ENCODE results near the gene RAI1.
"Not testable (repeated sequence)": the region's sequence is repeated elsewhere in the genome, so short reads cannot be mapped to it uniquely, and the experiment has no call there.

RAI1 gene, protein sequence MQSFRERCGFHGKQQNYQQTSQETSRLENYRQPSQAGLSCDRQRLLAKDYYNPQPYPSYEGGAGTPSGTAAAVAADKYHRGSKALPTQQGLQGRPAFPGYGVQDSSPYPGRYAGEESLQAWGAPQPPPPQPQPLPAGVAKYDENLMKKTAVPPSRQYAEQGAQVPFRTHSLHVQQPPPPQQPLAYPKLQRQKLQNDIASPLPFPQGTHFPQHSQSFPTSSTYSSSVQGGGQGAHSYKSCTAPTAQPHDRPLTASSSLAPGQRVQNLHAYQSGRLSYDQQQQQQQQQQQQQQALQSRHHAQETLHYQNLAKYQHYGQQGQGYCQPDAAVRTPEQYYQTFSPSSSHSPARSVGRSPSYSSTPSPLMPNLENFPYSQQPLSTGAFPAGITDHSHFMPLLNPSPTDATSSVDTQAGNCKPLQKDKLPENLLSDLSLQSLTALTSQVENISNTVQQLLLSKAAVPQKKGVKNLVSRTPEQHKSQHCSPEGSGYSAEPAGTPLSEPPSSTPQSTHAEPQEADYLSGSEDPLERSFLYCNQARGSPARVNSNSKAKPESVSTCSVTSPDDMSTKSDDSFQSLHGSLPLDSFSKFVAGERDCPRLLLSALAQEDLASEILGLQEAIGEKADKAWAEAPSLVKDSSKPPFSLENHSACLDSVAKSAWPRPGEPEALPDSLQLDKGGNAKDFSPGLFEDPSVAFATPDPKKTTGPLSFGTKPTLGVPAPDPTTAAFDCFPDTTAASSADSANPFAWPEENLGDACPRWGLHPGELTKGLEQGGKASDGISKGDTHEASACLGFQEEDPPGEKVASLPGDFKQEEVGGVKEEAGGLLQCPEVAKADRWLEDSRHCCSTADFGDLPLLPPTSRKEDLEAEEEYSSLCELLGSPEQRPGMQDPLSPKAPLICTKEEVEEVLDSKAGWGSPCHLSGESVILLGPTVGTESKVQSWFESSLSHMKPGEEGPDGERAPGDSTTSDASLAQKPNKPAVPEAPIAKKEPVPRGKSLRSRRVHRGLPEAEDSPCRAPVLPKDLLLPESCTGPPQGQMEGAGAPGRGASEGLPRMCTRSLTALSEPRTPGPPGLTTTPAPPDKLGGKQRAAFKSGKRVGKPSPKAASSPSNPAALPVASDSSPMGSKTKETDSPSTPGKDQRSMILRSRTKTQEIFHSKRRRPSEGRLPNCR (N-terminal part only)

DNA sequence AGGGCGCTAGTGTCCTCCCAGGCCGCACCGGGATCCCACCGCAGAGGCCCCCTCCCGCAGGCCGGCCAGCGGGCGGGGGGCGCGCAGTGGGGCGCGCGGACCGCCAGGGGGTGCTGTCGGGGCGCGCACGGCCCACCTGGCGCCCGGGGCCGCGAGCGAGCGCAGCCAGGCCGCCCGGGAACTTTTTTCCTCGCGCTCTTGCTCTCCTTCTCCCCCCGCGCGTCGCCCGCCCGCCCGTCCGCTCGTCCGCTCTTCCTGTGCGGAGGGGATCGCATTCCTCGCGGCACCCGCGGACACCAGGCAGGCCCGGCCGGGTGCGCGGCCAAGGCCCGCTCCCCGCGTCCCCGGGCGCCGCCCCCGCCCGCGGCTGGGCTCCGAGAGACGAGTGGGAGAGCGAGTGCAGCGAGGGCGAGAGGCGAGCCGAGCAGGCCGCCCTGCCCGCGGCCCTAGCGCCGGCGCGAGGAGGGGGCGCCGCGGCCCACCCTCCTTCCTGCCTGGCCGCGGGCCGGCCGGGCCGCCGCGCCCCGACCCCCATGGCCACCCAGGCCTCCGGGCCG lies at the start of gene RAI1:
Gene RAI1, plus strand, starts transcription at position 272 of the 557 bp plus-strand sequence. CDS start 111,491 bp downstream, outside the sequence.
- DNase-seq = peak; percentile 24

DNA sequence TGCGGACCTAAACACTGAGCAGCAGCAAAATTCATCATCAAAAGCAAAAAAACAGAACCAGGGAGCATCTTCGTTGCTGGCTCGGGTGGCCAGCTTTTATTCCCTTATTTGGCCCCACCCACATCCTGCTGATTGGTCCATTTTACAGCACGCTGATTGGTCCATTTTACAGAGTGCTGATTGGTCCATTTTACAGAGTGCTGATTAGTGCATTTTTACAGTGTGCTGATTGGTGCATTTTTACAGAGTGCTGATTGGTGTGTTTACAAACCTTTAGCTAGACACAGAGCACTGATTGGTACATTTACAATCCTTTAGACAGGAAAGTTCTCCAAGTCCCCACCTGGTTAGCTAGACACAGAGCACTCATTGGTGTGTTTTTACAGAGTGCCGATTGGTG lies 48.6 kb upstream of the RAI1 start:
- DNase-seq = not testable (repeated sequence)

DNA sequence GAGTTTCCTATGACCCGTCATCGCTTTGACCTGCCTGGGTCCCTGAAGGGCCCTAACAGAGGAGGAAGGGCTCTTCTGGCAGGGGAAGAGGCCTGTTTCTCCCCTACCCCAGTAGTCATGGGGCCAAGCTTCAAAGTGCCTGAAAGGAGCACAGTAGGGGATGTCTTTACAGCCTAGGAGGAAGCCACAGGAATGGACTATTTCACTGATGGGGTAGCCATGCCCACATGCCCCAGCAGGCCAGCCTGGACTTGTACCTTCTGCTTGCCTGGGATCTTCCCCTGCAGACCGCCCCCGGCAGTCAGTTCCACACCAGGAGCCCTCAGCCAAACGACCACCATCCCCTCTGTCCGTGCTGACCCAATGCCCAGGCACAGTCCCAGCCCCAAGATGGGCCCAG lies 47.9 kb upstream of the RAI1 start:
- no peak for DNase-seq

DNA sequence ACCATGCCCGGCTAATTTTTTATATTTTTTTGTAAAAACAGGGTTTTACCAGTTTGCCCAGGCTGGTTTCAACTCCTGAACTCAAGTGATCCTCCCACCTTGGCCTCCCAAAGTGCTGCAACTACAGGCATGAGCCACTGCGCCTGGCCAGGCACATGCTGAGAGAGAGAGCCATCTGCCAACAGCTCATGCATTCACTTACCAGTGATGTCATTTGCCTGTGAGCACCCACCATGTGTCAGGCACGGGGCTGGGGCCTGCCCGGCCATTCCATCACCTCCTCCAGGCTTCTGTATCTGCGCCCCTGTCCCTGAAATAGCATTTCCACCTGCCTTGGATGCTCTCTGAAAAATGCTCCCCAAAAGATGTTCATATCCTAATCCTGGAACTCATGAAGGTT lies 46.1 kb upstream of the RAI1 start:
- no peak for DNase-seq

DNA sequence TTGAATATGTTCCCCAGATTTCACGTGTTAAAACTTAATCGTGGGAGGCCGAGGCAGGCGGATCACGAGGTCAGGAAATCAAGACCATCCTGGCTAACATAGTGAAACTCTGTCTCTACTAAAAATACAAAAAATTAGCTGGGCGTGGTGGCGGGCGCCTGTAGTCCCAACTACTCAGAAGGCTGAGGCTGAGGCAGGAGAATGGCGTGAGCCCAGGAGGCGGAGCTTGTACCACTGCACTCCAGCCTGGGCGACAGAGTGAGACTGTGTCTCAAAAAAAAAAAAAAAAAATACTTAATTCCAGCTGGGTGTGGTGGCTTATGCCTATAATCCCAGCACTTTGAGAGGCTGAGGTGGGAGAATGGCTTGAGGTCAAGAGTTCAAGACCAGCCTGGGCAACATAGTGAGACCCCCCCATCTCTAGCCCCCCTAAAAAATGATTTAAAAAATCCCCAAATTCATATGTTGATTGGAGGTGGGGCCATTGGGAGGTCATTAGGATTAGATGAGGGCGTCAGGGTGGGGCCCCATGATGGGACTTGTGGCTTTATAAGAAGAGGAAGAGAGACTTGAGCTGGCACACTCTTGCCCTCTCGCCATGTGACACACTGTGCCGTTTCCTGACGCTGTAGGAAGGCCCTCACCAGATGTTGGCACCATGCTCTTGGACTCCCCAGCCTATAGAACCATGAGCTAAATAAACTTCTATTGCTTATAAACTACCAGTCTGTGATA lies 45.6 kb upstream of the RAI1 start:
- DNase-seq = not testable (repeated sequence)

DNA sequence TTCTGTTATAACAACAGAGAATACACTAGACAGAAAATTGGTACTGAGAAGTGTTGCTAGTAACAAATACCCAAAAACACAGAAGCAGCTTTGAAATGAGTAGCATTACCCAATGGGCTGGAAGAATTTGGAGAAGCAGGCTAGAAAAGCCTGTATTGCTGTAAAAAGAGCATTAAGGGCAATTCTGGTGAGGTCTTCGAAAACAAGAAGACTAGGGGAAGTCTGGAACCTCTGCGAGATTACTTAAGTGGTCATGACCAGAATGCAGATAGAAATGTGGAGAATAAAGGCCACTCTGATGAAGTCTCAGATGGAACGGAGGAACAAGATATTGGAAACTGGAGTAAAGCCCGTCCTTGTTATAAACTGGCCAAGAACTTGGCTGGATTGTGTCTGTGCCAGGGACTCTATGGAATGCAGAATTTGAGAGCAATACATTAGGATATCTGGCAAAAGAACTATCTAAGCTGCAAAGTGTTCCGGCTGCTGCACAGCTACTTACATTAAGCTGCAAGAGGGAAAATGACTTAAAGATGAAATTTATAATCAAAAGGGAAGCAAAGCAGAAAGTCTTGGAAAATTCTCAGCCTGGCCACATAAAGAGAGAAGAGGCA lies 44.9 kb upstream of the RAI1 start:
- no peak for DNase-seq

DNA sequence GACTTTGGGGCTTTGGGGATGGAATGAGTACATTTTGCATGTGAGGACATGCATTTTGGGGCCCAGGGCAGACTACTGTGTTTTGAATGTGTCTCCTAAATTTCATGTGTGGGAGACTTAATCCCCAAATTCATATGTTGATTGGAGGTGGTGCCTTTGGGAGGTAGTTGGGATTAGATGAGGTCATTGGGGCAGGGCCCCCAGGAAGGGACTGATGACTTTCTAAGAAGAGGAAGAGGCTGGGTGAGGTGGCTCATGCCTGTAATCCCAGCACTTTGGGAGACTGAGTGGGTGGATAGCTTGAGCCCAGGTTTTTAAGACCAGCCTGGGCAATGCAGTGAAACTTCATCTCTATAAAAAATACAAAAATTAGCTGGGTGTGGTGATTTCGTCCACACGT lies 42.8 kb upstream of the RAI1 start:
- no peak for DNase-seq

DNA sequence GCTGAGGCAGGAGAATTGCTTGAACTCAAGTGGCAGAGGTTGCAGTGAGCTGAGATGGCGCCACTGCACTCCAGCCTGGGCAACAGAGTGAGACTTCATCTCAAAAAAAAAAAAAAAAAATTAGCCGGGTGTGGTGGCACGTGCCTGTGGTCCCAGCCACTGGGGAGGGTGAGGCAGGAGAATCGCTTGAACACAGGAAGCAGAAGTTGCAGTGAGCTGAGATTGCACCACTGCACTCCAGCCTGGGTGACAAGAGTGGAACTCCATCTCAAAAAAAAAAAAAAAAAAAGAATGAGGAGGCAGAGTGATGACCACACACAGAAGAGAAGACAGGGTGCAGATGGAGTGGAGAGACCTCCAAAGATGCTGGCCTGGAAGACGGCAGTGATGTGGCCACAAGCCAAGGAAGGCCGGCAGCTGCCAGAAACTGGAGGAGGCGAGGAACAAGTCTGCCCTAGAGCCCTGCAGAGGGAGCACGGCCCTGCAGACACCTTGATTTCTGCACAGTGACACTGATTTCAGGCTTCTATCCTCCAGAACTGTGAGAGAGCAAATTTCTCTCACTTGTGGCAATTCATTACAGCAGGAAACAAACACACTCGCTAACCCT lies 41.5 kb upstream of the RAI1 start:
- DNase-seq = not testable (repeated sequence)

DNA sequence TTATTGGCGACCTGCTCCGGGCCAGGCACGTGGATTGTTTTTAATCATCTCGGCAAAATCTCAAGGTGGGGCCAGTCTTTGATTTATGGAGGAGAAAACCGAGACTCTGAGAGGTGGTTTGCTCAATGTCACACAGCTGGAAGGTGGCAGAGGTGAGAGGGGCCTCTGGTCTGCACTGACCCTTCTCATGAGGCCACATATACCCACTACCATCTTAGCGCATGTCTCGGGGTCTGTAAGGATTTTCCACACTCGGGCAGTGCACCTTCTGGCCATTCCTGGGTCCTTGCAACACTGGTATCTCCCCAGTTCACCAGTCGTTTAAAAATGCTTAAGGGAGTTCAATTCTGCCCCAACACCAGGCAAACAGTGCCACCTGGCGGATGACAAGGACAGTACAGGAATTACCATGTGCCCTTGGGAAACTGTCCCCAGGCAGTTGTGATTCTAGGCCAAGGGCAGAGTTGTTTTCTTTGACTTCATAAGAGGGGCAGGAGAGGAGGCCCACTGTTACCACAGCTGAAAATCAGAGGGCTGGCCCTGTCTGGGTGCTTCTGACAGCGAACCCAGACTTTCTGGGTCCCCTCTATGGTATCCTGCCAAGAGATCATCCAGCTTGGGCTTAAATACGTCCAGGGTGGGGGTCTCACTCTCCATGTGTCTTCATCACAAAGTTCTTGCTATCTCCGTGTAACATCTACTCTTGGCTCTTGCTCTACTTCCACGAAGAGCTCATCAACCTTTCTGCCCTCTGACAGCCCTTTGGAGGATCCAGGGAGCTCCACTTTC lies 39.4 kb upstream of the RAI1 start:
- peak; percentile 37 for DNase-seq

DNA sequence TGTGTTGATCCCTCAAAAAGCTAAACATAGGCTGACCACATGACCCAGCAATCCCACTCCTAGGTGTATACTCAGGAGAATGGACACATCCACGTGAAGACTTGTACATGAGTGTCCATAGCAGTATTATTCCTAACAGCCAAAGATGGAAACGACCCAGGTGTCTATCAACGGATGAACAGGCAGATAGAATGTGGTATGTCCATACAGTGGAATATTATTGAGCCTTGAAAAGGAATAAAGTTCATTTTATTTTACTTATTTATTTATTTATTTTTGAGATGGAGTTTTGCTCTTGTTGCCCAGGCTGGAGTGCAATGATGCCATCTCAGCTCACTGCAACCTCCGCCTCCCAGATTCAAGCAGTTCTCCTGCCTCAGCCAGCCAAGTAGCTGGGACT lies 36.1 kb upstream of the RAI1 start:
- not testable (repeated sequence) for DNase-seq

DNA sequence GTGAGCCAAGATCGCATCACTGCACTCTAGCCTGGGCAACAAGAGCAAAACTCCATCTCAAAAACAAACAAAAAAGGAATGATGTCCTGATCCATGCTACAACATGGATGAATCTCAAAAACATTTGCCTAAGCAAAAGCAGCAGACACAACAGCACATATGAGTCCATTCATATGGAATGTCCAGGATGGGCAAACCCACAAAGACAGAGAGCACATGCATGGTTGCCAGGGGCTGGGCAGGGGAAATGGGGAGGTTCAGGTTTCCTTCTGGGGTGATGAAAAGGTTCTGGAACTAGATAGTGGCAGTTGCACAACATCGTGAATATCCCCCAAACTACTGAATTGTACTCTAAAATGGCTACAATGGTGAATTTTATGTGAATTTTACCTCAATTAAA lies 35.3 kb upstream of the RAI1 start:
- no peak for DNase-seq

DNA sequence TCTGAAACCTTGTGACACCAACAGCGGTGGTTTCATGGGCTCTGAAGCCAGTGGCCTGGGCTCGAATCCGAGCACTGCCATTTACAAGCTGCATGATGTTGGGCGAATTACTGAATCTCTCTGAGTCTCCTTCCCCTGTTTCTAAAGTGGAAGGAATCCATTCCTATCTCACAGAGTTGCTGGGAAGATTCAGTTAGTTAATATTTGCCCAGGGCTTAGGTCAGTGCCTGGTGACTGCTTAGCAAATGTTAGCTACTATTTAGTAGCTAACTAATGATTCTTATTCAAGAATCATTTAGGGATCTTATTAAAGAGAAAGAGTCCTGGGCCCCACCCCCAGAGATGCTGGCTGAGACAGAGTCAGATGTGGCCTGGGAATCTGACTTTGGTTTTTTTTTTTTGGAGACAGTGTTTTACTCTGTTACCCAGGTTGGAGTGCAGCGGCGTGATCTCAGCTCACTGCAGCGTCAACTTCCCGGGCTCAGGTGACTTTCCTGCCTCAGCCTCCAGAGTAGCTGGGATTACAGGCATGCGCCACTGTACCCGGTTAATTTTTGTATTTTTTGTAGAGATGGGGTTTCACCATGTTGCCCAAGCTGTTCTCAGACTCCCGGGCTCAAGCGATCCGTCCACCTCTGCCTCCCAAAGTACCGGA lies 33.6 kb upstream of the RAI1 start:
- no peak for DNase-seq

DNA sequence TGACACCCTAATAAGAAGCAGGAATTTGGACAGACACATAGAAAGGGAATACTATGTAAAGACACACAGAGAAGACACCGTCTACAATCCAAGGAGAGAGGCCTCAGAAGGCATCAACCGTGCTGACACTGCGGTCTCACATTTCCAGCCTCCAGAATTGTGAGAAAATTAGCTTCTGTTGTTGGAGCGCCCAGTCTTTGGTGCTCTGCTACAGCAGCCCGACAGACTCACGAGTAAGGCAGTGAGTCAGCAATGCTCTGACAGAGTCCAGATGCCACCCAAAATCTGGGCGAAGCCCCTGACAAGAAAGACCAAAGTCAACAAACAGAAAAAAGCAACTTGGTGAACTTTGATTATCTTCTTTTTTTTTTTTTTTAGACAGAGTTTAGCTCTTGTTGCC lies 32.5 kb upstream of the RAI1 start:
- DNase-seq = no peak

DNA sequence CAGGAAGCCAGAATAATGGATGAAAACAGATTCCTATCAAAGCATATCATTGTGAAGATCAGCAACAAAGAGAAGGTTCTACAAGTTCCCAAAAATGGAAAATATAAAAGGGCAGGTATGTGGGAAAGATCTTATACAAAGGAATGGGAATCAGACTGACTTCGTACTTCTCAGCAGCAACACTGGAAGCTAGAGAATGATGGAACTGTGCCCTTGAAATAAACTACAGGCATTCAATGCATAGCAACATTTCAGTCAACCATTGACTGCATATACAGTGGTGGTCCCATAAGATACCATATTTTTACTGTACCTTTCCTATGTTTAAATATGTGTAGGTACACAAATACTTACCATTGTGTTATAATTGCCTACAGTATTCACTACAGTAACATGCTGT lies 30.3 kb upstream of the RAI1 start:
- DNase-seq = no peak

DNA sequence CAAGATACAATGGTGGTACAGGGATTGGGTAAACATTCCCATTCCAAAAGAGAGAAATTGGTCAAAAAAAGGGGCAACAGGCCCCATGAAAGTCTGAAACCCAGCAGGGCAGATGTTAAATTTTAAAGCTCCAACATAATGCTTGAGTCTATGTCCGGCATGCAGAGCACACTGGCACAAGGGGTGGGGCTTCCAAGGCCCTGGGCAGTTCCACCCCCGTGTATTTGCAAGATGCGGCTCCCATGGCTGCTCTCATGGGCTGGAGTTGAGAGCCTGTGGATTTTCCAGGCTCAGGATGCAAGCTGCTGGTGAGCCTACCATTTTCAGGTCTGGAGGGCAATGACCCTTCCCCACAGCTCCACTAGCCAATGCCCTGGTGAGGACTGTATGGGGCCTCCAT lies 27.9 kb upstream of the RAI1 start:
- DNase-seq = no peak

DNA sequence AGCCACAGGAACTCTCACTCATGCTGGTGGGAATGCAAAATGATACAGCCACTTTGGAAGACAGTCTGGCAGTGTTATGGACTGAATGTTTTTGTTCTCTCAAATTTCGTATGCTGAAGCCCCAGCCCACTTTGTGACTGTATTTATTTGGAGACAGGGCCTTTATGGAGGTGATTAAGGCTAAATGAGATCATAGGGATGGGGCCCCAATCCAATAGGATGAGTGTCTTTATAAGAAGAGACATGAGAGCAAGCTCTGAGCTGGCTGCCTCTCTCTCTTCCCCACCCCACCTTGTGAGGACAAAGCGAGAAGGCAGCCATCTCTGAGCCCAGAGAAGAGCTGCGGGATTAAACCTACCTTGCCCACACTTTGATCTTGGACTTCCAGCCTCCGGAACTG lies 21.9 kb upstream of the RAI1 start:
- DNase-seq = no peak

DNA sequence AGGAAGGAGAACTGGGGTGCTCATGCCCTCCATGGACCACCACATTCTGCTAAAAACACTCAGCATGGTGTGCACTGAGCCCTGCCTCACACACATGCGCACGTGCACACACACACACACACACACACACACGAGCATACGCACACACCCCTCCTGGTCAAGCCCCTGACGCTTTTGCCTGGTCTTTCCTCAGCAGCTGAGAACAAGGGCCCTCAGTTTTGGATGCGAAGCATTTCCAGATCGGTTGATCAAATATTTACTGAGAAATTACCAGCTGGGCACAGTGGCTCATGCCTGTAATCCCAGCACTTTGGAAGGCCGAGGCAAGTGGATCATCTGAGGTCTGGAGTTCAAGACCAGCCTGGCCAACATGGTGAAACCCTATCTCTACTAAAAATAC lies 20.1 kb upstream of the RAI1 start:
- DNase-seq = no peak

DNA sequence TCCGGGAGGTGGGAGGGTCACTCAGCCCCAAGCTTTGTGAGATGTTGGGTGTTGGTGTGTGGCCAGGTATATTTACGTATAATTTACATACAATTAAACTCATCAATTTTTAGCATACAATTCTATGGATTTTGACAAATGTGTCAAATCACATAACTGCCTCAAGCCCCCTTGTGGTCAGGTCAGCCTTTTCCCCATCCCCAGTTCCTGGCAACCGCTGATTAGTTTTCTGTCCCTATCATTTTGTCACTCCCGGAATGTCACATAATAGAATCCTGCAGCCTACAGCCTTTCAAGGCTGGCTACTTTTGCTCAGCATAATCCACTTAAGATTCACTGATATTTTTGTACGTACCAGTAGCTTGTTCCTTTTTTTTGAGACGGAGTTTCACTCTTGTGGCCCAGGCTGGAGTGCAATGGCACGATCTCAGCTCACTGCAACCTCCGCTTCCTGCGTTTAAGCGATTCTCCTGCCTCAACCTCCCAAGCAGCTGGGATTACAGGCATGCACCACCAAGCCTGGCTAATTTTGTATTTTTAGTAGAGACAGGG lies 19.3 kb upstream of the RAI1 start:
- no peak for DNase-seq

DNA sequence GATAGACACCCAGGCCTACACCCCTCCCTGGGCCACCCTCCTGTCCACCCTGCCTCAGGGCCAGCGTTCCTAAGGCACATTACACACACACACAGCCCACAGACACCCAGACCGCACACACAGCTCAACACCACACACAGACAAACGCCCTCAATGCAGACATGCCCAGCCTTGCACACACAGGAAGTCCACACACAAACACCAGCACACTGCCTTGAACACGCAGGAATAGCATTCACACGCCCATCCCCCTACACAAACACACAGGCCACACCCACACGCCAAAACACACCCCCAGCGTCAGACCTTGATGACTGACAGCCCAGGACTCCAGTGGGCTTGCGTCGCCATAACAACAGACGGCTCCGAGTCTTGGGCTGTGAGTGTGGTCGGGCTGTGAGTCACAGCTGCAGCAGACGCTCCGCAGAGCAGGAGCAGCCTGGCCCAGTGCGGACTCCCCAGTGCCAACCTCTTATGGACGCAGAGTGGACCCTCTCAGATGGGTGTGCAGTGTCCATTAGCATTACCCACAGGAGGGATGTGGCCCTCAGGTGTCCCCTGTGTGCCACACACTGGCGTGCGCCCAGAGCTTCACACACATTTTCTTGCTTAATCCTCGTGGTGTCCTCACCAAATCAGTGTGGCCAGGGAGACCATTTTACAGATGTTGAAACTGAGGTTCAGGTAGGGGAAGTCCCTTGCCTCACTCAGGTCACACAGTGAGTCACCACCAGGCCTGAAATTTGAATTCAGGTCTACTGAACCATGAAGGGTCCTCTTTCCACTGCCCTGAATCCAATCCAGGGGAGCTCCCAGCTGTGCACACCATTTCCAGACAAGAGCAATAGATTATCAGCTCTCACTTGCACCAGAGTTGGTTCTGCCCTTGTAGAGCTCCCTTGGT lies 17.8 kb upstream of the RAI1 start:
- DNase-seq = no peak

All from NCI-H774 (cell line).